ENCODE data around the gene UPP2. TPM values are rescaled to one million over a fixed set of nuclear protein-coding genes. Genes with fewer than 3 reads are reported as not detected.

Gene UPP2
- total RNA-seq, 1 donor from 2014 or later = not detected

- Mint-ChIP-seq H3K9me3 (no peaks in the 10 kb centered on the region), H3K27ac (no peak overlapping the region), H3K4me1 (ENCODE audit: low read depth) (no peaks in the 10 kb centered on the region), H3K36me3 (ENCODE audit: low read depth) (no peaks in the 10 kb centered on the region), H3K4me3 (ENCODE audit: low read depth) (no peak overlapping the region), H3K27me3 (ENCODE audit: low read depth) (peaks cover 7% of the 10 kb centered on the region)
- intact Hi-C loops (cut with micrococcal nuclease) = no loop called here
- DNase-seq (ENCODE audit: low spot score) = no peak
Measured at GRCh38 chr2:158131919-158132566, 30.4 kb downstream of the UPP2 start.

GRCh38 chr2:158134055-158134454, 32.4 kb downstream of the UPP2 start:
- Mint-ChIP-seq H3K9me3 (no peaks in the 10 kb centered on the region), H3K36me3 (ENCODE audit: low read depth) (no peaks in the 10 kb centered on the region), H3K27me3 (ENCODE audit: low read depth) (peaks cover 7% of the 10 kb centered on the region), H3K4me1 (ENCODE audit: low read depth) (no peaks in the 10 kb centered on the region), H3K27ac (no peak overlapping the region), H3K4me3 (ENCODE audit: low read depth) (no peak overlapping the region)
- intact Hi-C loops (cut with micrococcal nuclease) = no loop called here
- no peak for DNase-seq (ENCODE audit: low spot score)

- intact Hi-C loops (cut with micrococcal nuclease) = no loop called here
- no peak overlapping the region for H3K27ac Mint-ChIP-seq
- no peaks in the 10 kb centered on the region for H3K4me1 Mint-ChIP-seq (ENCODE audit: low read depth)
- no peak for DNase-seq (ENCODE audit: low spot score)
- H3K27me3 Mint-ChIP-seq (ENCODE audit: low read depth) = peaks cover 7% of the 10 kb centered on the region
- H3K36me3 Mint-ChIP-seq (ENCODE audit: low read depth) = no peaks in the 10 kb centered on the region
- H3K9me3 Mint-ChIP-seq = no peaks in the 10 kb centered on the region
- H3K4me3 Mint-ChIP-seq (ENCODE audit: low read depth) = no peak overlapping the region
Measured at GRCh38 chr2:158134655-158135054, 33.0 kb downstream of the UPP2 start.

- no peak overlapping the region for H3K27ac Mint-ChIP-seq
- peaks cover 7% of the 10 kb centered on the region for H3K27me3 Mint-ChIP-seq (ENCODE audit: low read depth)
- no peaks in the 10 kb centered on the region for H3K9me3 Mint-ChIP-seq
- no peak for DNase-seq (ENCODE audit: low spot score)
- H3K4me3 Mint-ChIP-seq (ENCODE audit: low read depth) = no peak overlapping the region
- no peaks in the 10 kb centered on the region for H3K36me3 Mint-ChIP-seq (ENCODE audit: low read depth)
- intact Hi-C loops (cut with micrococcal nuclease) = no loop called here
- H3K4me1 Mint-ChIP-seq (ENCODE audit: low read depth) = no peaks in the 10 kb centered on the region
Measured at GRCh38 chr2:158135096-158135495, 33.4 kb downstream of the UPP2 start.

- H3K4me3 Mint-ChIP-seq (ENCODE audit: low read depth) = no peak overlapping the region
Measured at GRCh38 chr2:158138255-158138654, 36.6 kb downstream of the UPP2 start.

GRCh38 chr2:158140201-158140600, 38.5 kb downstream of the UPP2 start:
- H3K4me3 Mint-ChIP-seq (ENCODE audit: low read depth) = no peak overlapping the region
- H3K9me3 Mint-ChIP-seq = no peaks in the 10 kb centered on the region
- H3K27ac Mint-ChIP-seq = no peak overlapping the region
- H3K27me3 Mint-ChIP-seq (ENCODE audit: low read depth) = peaks cover 4% of the 10 kb centered on the region
- intact Hi-C loops (cut with micrococcal nuclease) = no loop called here
- DNase-seq (ENCODE audit: low spot score) = no peak
- no peaks in the 10 kb centered on the region for H3K36me3 Mint-ChIP-seq (ENCODE audit: low read depth)
- no peaks in the 10 kb centered on the region for H3K4me1 Mint-ChIP-seq (ENCODE audit: low read depth)

More at GRCh38 chr2:158138255-158138654, 36.6 kb downstream of the UPP2 start:
- no peak overlapping the region for H3K27ac Mint-ChIP-seq
- no peaks in the 10 kb centered on the region for H3K4me1 Mint-ChIP-seq (ENCODE audit: low read depth)
- peaks cover 4% of the 10 kb centered on the region for H3K27me3 Mint-ChIP-seq (ENCODE audit: low read depth)
- intact Hi-C loops (cut with micrococcal nuclease) = no loop called here
- DNase-seq (ENCODE audit: low spot score) = no peak
- no peaks in the 10 kb centered on the region for H3K9me3 Mint-ChIP-seq
- H3K36me3 Mint-ChIP-seq (ENCODE audit: low read depth) = no peaks in the 10 kb centered on the region

GRCh38 chr2:158142165-158142564, 40.5 kb downstream of the UPP2 start:
- no peaks in the 10 kb centered on the region for H3K4me1 Mint-ChIP-seq (ENCODE audit: low read depth)
- H3K27me3 Mint-ChIP-seq (ENCODE audit: low read depth) = peaks cover 4% of the 10 kb centered on the region
- no peak for DNase-seq (ENCODE audit: low spot score)
- no peaks in the 10 kb centered on the region for H3K9me3 Mint-ChIP-seq
- intact Hi-C loops (cut with micrococcal nuclease) = no loop called here
- H3K27ac Mint-ChIP-seq = no peak overlapping the region
- H3K36me3 Mint-ChIP-seq (ENCODE audit: low read depth) = no peaks in the 10 kb centered on the region
- H3K4me3 Mint-ChIP-seq (ENCODE audit: low read depth) = no peak overlapping the region

GRCh38 chr2:158142568-158143332, 41.1 kb downstream of the UPP2 start:
- Mint-ChIP-seq H3K36me3 (ENCODE audit: low read depth) (no peaks in the 10 kb centered on the region), H3K9me3 (no peaks in the 10 kb centered on the region), H3K4me1 (ENCODE audit: low read depth) (no peaks in the 10 kb centered on the region), H3K27me3 (ENCODE audit: low read depth) (peaks cover 4% of the 10 kb centered on the region), H3K4me3 (ENCODE audit: low read depth) (no peak overlapping the region), H3K27ac (no peak overlapping the region)
- intact Hi-C loops (cut with micrococcal nuclease) = no loop called here
- DNase-seq (ENCODE audit: low spot score) = no peak

- Mint-ChIP-seq H3K27me3 (ENCODE audit: low read depth) (peaks cover 4% of the 10 kb centered on the region), H3K4me3 (ENCODE audit: low read depth) (no peak overlapping the region), H3K36me3 (ENCODE audit: low read depth) (no peaks in the 10 kb centered on the region), H3K4me1 (ENCODE audit: low read depth) (no peaks in the 10 kb centered on the region), H3K9me3 (no peaks in the 10 kb centered on the region), H3K27ac (no peak overlapping the region)
- DNase-seq (ENCODE audit: low spot score) = no peak
- intact Hi-C loops (cut with micrococcal nuclease) = no loop called here
Measured at GRCh38 chr2:158143703-158144360, 42.2 kb downstream of the UPP2 start.

GRCh38 chr2:158144914-158145625, 43.4 kb downstream of the UPP2 start:
- DNase-seq (ENCODE audit: low spot score) = no peak
- H3K4me1 Mint-ChIP-seq (ENCODE audit: low read depth) = no peaks in the 10 kb centered on the region
- intact Hi-C loops (cut with micrococcal nuclease) = no loop called here
- no peaks in the 10 kb centered on the region for H3K9me3 Mint-ChIP-seq
- H3K4me3 Mint-ChIP-seq (ENCODE audit: low read depth) = no peak overlapping the region
- no peaks in the 10 kb centered on the region for H3K36me3 Mint-ChIP-seq (ENCODE audit: low read depth)
- peaks cover 4% of the 10 kb centered on the region for H3K27me3 Mint-ChIP-seq (ENCODE audit: low read depth)
- no peak overlapping the region for H3K27ac Mint-ChIP-seq

- intact Hi-C loops (cut with micrococcal nuclease) = no loop called here
- Mint-ChIP-seq H3K9me3 (no peaks in the 10 kb centered on the region), H3K27me3 (ENCODE audit: low read depth) (no peaks in the 10 kb centered on the region), H3K36me3 (ENCODE audit: low read depth) (no peaks in the 10 kb centered on the region), H3K27ac (no peak overlapping the region), H3K4me3 (ENCODE audit: low read depth) (no peak overlapping the region), H3K4me1 (ENCODE audit: low read depth) (no peaks in the 10 kb centered on the region)
- DNase-seq (ENCODE audit: low spot score) = no peak
Measured at GRCh38 chr2:158153270-158154015, 51.8 kb downstream of the UPP2 start.

- Mint-ChIP-seq H3K4me3 (ENCODE audit: low read depth) (no peak overlapping the region), H3K4me1 (ENCODE audit: low read depth) (no peaks in the 10 kb centered on the region), H3K36me3 (ENCODE audit: low read depth) (no peaks in the 10 kb centered on the region), H3K27ac (no peak overlapping the region), H3K27me3 (ENCODE audit: low read depth) (no peaks in the 10 kb centered on the region), H3K9me3 (no peaks in the 10 kb centered on the region)
- intact Hi-C loops (cut with micrococcal nuclease) = no loop called here
- no peak for DNase-seq (ENCODE audit: low spot score)
Measured at GRCh38 chr2:158154596-158154995, 52.9 kb downstream of the UPP2 start.
